GM12891 (cell line): Measurements from ENCODE around the gene C9orf85.

Experiments used
- POLR2A ChIP-seq: IDR thresholded peaks from 2 replicates; pipeline ENCODE4 v1.6.1; 2011; ENCODE audit warnings: low read depth, low read length, control low read depth
- POLR2AphosphoS5 ChIP-seq: IDR thresholded peaks from 2 replicates; pipeline ENCODE4 v1.6.1; 2011; ENCODE audit warnings: low read depth, low read length, control low read depth
- POU2F2 ChIP-seq: IDR thresholded peaks from 2 replicates; pipeline ENCODE4 v1.6.1; 2011; ENCODE audit warnings: low read depth, mild to moderate bottlenecking, control low read depth, low read length, moderate library complexity
- TAF1 ChIP-seq: IDR thresholded peaks from 2 replicates; pipeline ENCODE4 v1.6.1; 2011; ENCODE audit warnings: low read depth, low read length, control low read depth

DNA sequence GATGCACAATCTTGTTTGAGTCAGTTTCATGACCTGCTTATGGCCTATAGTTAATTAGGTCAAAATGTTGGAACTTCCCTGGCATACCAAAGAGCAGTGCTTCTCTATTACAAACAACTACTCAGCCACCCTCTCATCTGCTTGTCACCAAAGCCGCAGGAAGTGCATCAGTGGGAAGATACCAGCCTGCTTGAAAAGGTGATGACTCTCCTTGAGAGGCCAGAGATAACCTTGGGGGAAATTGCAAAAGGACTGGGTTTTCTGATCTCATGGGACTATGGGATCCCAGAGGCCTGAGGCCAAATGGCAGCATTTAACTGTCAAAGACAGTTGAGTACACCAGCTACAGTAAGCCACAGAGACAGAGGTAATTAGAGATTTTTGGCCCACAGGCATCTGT is 79.0 kb downstream of the C9orf85 start:
- TF ChIP-seq POLR2A (no peak), TAF1 (no peak), POLR2AphosphoS5 (no peak), POU2F2 (no peak)
